GM23338 (cell line): Measurements from ENCODE around the gene DMKN. TPM values are rescaled to one million over a fixed set of nuclear protein-coding genes. Genes with fewer than 3 reads are reported as not detected.
"Not testable (repeated sequence)": the region's sequence is repeated elsewhere in the genome, so short reads cannot be mapped to it uniquely, and the experiment has no call there.

Experiments used
- ATAC-seq: fragments of 200-7000 bp; cut with Tn5 transposase; 3 replicates; pipeline ENCODE4 v1.9.1; 2020
- DNase-seq: peaks from one replicate; pipeline ENCODE4 v3.0.0-alpha.2; 2015; ENCODE audit warnings: low spot score
- H2AFZ ChIP-seq: fragments of 200-600 bp; sonication (generic); 2 replicates; pipeline ENCODE4 v1.8.0; 2016; ENCODE audit warnings: antibody characterized with exemption, mild to moderate bottlenecking, moderate library complexity
- H3F3A ChIP-seq: fragments of 200-600 bp; sonication (generic); replicated peaks from 2 replicates; pipeline ENCODE4 v1.8.0; 2017; ENCODE audit warnings: antibody characterized with exemption, mixed run types, low read depth
- H3K27ac ChIP-seq: fragments of 200-600 bp; sonication (generic); 2 replicates; pipeline ENCODE4 v1.6.1; 2016; ENCODE audit warnings: low read depth
- H3K27me3 ChIP-seq: fragments of 200-600 bp; sonication (generic); 2 replicates; pipeline ENCODE4 v1.8.0; 2016; ENCODE audit warnings: mild to moderate bottlenecking, mixed run types, moderate library complexity; ENCODE audit not compliant: insufficient read depth
- H3K36me3 ChIP-seq: fragments of 200-600 bp; sonication (generic); 2 replicates; pipeline ENCODE4 v1.8.0; 2016; ENCODE audit warnings: mild to moderate bottlenecking; ENCODE audit not compliant: insufficient read depth
- H3K4me1 ChIP-seq: fragments of 200-600 bp; sonication (generic); 2 replicates; pipeline ENCODE4 v1.8.0; 2016; ENCODE audit warnings: mild to moderate bottlenecking, moderate library complexity; ENCODE audit not compliant: insufficient read depth
- H3K4me2 ChIP-seq: fragments of 200-600 bp; sonication (generic); 2 replicates; pipeline ENCODE4 v1.7.1; 2017; ENCODE audit warnings: mixed run types
- H3K4me3 ChIP-seq: fragments of 200-600 bp; sonication (generic); 2 replicates; pipeline ENCODE4 v1.6.1; 2016; ENCODE audit warnings: mixed run types
- H3K79me2 ChIP-seq: fragments of 200-600 bp; sonication (generic); replicated peaks from 2 replicates; pipeline ENCODE4 v1.8.0; 2017; ENCODE audit warnings: mild to moderate bottlenecking; ENCODE audit not compliant: insufficient read depth
- H3K9me2 ChIP-seq: fragments of 200-600 bp; sonication (generic); 2 replicates; pipeline ENCODE4 v1.8.0; 2017; ENCODE audit not compliant: insufficient read depth
- H4K20me1 ChIP-seq: fragments of 200-600 bp; sonication (generic); replicated peaks from 2 replicates; pipeline ENCODE4 v1.8.0; 2017; ENCODE audit warnings: mild to moderate bottlenecking; ENCODE audit not compliant: insufficient read depth
- H3K27ac Mint-ChIP-seq: 2 replicates; pipeline ENCODE4 v1.8.0; 2020; ENCODE audit warnings: inconsistent platforms, mild to moderate bottlenecking, moderate library complexity, mixed read lengths
- H3K27me3 Mint-ChIP-seq: 3 replicates; pipeline ENCODE4 v1.8.0; 2022; ENCODE audit warnings: low read depth, mild to moderate bottlenecking, moderate library complexity, mixed read lengths, inconsistent platforms; ENCODE audit not compliant: insufficient read depth, poor library complexity
- H3K36me3 Mint-ChIP-seq: 3 replicates; pipeline ENCODE4 v1.8.0; 2021; ENCODE audit warnings: low read depth, mild to moderate bottlenecking, inconsistent platforms, moderate library complexity, mixed read lengths
- H3K4me1 Mint-ChIP-seq: 3 replicates; pipeline ENCODE4 v1.8.0; 2020; ENCODE audit warnings: mild to moderate bottlenecking, inconsistent platforms, mixed read lengths
- H3K4me3 Mint-ChIP-seq: 3 replicates; pipeline ENCODE4 v1.8.0; 2021; ENCODE audit warnings: moderate library complexity, mild to moderate bottlenecking, inconsistent platforms, mixed read lengths
- H3K9me3 Mint-ChIP-seq: 3 replicates; pipeline ENCODE4 v1.8.0; 2020; ENCODE audit warnings: moderate library complexity, mild to moderate bottlenecking, inconsistent platforms, mixed read lengths
- CREB1 ChIP-seq: fragments of 250-450 bp; sonication (Bioruptor Pico); IDR thresholded peaks from 2 replicates; pipeline ENCODE4 v1.5.0; 2020; ENCODE audit warnings: low read depth, mild to moderate bottlenecking, moderate library complexity
- ETS1 ChIP-seq: IDR thresholded peaks from 2 replicates; pipeline ENCODE4 v1.6.1; 2016; ENCODE audit warnings: antibody characterized with exemption
- EZH2phosphoT487 ChIP-seq: fragments of 200-600 bp; sonication (generic); IDR thresholded peaks from one replicate; pipeline ENCODE4 v1.8.1; 2018; ENCODE audit warnings: antibody characterized with exemption; ENCODE audit not compliant: unreplicated experiment
- JUNB ChIP-seq: IDR thresholded peaks from one replicate; pipeline ENCODE4 v1.6.1; 2016; ENCODE audit warnings: antibody characterized with exemption; ENCODE audit not compliant: unreplicated experiment
- polyA plus RNA-seq: library from polyadenylated mRNA; unstranded; fragments of >200 nt; fragmentation: Nextera tagmentation; extraction: Ambion mirVana; gene quantifications from 2 replicates; pipeline ENCODE4 v1.2.1, GENCODE V29; 2016
- total RNA-seq: library from RNA; depleted of rRNA; stranded (reverse); fragments of >200 nt; shearing (Covaris generic); gene quantifications from 2 replicates; pipeline ENCODE4 v1.2.3, GENCODE V29; 2014
- TF ChIP-seq, protein P1 (sequence below): IDR thresholded peaks from one replicate; pipeline ENCODE4 v1.6.1; 2018; ENCODE audit warnings: antibody characterized with exemption; ENCODE audit not compliant: unreplicated experiment
- TF ChIP-seq, protein P2 (sequence below), 2 experiments: fragments of 200-600 bp in 1 of 2; sonication (generic) in 1 of 2; conservative IDR thresholded peaks; 2 replicates each; pipeline versions ENCODE4 v1.5.1 to v1.6.1; 2016 to 2017; ENCODE audit warnings: antibody characterized with exemption in 2 of 2, low read depth in 2 of 2, mild to moderate bottlenecking in 2 of 2, moderate library complexity in 1 of 2

DMKN gene
- total and polyA plus RNA-seq, 2 experiments from 2014 or later = 259 to 569 TPM

DNA sequence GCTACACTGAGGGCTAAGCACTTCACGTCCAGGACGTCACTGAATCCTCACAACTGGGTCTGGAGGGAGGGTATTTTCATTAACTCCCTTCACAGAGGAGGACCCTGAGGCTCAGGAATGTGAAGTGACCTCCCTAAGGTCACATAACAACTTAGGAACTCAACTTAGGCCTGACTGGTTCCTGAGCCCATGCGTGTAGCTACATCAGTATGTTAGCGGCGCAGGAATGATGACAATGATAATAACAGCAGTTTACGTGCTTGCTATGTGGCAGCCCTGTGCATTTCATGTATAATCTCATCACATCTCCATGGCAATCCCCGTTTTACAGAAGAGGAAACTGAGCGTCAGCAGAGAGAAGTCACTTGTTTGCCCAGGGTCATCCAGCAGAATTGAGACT, 41.5 kb downstream of the DMKN start (continued):
- TF ChIP-seq, protein P1, sequence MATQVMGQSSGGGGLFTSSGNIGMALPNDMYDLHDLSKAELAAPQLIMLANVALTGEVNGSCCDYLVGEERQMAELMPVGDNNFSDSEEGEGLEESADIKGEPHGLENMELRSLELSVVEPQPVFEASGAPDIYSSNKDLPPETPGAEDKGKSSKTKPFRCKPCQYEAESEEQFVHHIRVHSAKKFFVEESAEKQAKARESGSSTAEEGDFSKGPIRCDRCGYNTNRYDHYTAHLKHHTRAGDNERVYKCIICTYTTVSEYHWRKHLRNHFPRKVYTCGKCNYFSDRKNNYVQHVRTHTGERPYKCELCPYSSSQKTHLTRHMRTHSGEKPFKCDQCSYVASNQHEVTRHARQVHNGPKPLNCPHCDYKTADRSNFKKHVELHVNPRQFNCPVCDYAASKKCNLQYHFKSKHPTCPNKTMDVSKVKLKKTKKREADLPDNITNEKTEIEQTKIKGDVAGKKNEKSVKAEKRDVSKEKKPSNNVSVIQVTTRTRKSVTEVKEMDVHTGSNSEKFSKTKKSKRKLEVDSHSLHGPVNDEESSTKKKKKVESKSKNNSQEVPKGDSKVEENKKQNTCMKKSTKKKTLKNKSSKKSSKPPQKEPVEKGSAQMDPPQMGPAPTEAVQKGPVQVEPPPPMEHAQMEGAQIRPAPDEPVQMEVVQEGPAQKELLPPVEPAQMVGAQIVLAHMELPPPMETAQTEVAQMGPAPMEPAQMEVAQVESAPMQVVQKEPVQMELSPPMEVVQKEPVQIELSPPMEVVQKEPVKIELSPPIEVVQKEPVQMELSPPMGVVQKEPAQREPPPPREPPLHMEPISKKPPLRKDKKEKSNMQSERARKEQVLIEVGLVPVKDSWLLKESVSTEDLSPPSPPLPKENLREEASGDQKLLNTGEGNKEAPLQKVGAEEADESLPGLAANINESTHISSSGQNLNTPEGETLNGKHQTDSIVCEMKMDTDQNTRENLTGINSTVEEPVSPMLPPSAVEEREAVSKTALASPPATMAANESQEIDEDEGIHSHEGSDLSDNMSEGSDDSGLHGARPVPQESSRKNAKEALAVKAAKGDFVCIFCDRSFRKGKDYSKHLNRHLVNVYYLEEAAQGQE = no peak

GRCh38 chr19:35471075-35471474, 42.4 kb downstream of the DMKN start:
- not testable (repeated sequence) for H3K36me3 ChIP-seq, ATAC-seq, H2AFZ ChIP-seq, H3K4me3 Mint-ChIP-seq, DNase-seq, H3K4me2 ChIP-seq, H3K4me3 ChIP-seq, H3K27me3 ChIP-seq, H3K36me3 Mint-ChIP-seq, H3K9me2 ChIP-seq, H3K9me3 Mint-ChIP-seq, H3K4me1 Mint-ChIP-seq, H3F3A ChIP-seq, H3K79me2 ChIP-seq, H4K20me1 ChIP-seq, H3K4me1 ChIP-seq, H3K27ac ChIP-seq
- peak overlapping the region; percentile 58; the same call in 1 of the 2 replicates for H3K27ac Mint-ChIP-seq
- peaks cover 22% of the 10 kb centered on the region for H3K27me3 Mint-ChIP-seq

- no peak overlapping the region for H3K27ac ChIP-seq
- Mint-ChIP-seq H3K27ac (no peak overlapping the region), H3K4me3 (no peak overlapping the region), H3K36me3 (no peaks in the 10 kb centered on the region), H3K4me1 (peaks cover 9% of the 10 kb centered on the region; the same call in 2 of the 3 replicates), H3K27me3 (peaks cover 17% of the 10 kb centered on the region), H3K9me3 (no peaks in the 10 kb centered on the region)
- peak overlapping the region; percentile 86; the same call in 1 of the 2 replicates for H2AFZ ChIP-seq
- no peak overlapping the region for H3K4me2 ChIP-seq
- no peaks in the 10 kb centered on the region for H3K9me2 ChIP-seq
- no peaks in the 10 kb centered on the region for H3F3A ChIP-seq
- ATAC-seq (no peak), DNase-seq (no peak)
- TF ChIP-seq ETS1 = no peak
- peaks cover 9% of the 10 kb centered on the region; the same call in 1 of the 2 replicates for H3K4me1 ChIP-seq
- H4K20me1 ChIP-seq = no peaks in the 10 kb centered on the region
- no peaks in the 10 kb centered on the region for H3K36me3 ChIP-seq
- no peak overlapping the region for H3K4me3 ChIP-seq
- no peaks in the 10 kb centered on the region for H3K27me3 ChIP-seq
- no peaks in the 10 kb centered on the region for H3K79me2 ChIP-seq
These were observed 43.3 kb downstream of the DMKN start for GRCh38 chr19:35470128-35470527.

GRCh38 chr19:35468637-35469036, 44.8 kb downstream of the DMKN start:
- Mint-ChIP-seq H3K27ac (no peak overlapping the region), H3K27me3 (peaks cover 14% of the 10 kb centered on the region), H3K4me1 (peaks cover 9% of the 10 kb centered on the region; the same call in 2 of the 3 replicates), H3K4me3 (no peak overlapping the region), H3K9me3 (no peaks in the 10 kb centered on the region), H3K36me3 (no peaks in the 10 kb centered on the region)
- Histone ChIP-seq H4K20me1 (no peaks in the 10 kb centered on the region), H3K4me2 (no peak overlapping the region), H2AFZ (peak overlapping the region; percentile 38; the same call in 1 of the 2 replicates), H3K9me2 (no peaks in the 10 kb centered on the region), H3K4me3 (no peak overlapping the region), H3K27ac (no peak overlapping the region), H3K4me1 (peaks cover 9% of the 10 kb centered on the region; the same call in 1 of the 2 replicates), H3K79me2 (no peaks in the 10 kb centered on the region), H3K27me3 (no peaks in the 10 kb centered on the region), H3F3A (no peaks in the 10 kb centered on the region), H3K36me3 (no peaks in the 10 kb centered on the region)
- ATAC-seq (peak; percentile 99), DNase-seq (peak; percentile 77)
- TF ChIP-seq, protein P2, sequence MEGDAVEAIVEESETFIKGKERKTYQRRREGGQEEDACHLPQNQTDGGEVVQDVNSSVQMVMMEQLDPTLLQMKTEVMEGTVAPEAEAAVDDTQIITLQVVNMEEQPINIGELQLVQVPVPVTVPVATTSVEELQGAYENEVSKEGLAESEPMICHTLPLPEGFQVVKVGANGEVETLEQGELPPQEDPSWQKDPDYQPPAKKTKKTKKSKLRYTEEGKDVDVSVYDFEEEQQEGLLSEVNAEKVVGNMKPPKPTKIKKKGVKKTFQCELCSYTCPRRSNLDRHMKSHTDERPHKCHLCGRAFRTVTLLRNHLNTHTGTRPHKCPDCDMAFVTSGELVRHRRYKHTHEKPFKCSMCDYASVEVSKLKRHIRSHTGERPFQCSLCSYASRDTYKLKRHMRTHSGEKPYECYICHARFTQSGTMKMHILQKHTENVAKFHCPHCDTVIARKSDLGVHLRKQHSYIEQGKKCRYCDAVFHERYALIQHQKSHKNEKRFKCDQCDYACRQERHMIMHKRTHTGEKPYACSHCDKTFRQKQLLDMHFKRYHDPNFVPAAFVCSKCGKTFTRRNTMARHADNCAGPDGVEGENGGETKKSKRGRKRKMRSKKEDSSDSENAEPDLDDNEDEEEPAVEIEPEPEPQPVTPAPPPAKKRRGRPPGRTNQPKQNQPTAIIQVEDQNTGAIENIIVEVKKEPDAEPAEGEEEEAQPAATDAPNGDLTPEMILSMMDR (conservative IDR thresholded peaks at IDR 0.05; ENCODE audit: low read depth in 2 of 2) = peak; percentile 70 to 84
- no peak for TF ChIP-seq JUNB
- no peak for TF ChIP-seq EZH2phosphoT487
- no peak for TF ChIP-seq CREB1 (CRISPR knock-in tag)
